NCI-H2107 treated with DMSO at 0.1 percent for 48 hours (cell line): ENCODE results near the gene CATSPERD.
"Not testable (repeated sequence)": the region's sequence is repeated elsewhere in the genome, so short reads cannot be mapped to it uniquely, and the experiment has no call there.

Experiments
- DNase-seq: peaks from one replicate; lab custom pipeline; 2025; ENCODE audit not compliant: unreplicated experiment; lab: John Stamatoyannopoulos, UW

Gene CATSPERD

DNA sequence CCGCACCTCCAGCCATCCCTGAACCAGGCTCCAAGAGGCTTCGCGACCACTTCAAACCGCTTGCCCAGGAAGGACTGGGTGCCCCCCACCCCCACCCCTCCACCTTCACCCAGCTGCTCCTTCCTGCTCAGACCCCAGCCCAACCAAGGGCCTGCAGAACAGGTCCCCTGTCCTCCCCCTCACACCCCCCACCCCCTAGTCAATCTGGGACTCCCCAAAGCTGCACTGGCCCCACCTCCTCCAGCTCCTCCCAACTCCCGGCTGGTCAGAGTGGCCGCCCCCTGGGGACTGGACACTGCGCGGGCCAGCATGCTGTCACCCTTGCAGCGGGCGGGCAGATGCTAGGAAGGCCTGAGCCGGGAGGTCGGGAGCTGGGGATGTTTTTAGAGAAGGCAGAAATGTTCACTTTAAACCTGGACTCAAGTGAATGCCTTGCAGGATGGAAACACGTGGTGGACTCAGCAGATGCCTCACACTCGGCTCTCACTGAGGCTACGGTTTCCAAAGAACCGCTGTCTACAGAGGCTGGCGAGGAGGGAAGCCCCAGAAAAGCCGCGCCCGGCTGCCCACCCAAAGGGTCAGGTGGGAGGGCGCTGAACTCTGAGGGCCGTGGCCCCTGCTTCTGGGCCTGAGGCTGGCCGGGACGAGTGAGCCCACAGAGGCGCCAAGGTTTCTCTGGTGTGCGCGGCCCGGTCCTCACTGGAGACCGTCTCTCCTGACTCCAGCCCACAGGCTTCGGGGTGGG is 22.4 kb upstream of the CATSPERD start:
- no peak for DNase-seq

DNA sequence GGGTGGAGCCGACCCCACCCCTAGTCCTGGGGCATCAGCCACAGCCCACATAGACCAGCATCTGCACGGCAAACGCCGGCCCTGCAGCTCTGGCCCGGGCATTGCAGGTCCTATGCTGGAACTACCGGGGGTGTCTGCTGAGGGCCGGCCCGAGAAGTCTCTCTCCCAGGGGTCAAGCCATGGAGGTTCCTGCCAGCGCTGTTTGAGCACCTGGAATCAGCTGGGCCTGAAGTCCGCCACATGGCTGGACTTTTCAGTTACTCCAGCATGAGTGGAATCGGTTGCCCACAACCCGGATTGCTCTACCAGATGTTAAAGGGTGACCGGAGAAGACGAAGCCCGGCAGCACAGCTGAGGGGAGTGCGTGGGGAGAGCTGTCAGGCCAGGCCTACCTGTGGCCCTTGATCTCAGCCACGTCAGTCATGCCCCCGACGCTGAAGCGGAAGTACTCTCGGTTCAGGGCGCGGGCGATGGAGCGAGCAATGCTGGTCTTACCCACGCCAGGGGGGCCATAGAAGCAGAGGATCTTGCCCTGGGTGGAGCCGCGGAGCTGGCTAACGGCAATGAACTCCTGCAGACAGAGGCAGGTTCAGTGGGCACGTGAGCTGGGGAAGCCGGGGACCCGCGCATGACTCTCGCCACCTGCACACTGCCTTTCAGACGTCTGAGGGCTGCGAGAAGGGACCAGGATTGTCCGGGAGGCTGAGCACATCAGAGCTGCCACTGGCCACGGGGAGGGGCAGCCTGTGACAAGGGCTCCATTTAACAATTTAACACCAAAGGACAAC is 21.6 kb upstream of the CATSPERD start:
- no peak for DNase-seq

DNA sequence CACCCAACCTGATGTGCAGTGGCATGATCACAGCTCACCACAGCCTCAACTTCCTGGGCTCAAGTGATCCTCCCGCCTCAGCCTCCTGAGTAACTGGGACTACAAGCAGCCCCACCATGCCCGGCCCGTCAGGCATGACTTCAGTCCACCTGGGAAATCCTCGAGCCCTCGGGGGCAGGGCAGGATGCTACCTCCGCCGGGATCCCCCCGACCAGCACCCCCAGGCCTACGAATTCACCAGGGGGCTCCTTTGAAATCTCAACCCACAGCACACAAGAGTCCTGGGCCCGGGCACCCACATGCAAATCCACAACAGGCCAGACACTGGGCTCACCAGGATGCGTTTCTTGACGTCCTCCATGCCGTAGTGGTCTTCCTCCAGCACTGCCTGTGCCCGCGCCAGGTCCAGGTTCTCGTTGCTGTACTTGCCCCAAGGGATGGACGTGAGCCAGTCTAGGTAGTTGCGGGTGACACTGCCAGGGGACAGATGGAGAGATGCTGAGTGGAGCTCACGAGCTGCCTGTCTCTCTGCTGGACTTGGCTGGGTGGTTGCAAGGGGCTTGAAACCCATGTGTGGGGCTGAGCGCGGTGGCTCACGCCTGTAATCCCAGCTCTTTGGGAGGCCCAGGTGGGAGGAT is 19.9 kb upstream of the CATSPERD start:
- DNase-seq: no peak

DNA sequence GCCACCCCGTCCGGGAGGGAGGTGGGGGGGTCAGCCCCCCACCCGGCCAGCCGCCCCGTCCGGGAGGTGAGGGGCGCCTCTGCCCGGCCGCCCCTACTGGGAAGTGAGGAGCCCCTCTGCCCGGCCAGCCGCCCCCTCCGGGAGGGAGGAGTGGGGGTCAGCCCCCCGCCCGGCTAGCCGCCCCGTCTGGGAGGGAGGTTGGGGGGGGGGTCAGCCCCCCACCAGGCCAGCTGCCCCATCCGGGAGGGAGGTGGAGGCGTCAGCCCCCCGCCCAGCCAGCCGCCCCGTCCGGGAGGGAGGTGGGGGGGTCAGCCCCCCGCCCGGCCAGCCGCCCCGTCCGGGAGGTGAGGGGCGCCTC is 18.4 kb upstream of the CATSPERD start:
- DNase-seq: not testable (repeated sequence)

DNA sequence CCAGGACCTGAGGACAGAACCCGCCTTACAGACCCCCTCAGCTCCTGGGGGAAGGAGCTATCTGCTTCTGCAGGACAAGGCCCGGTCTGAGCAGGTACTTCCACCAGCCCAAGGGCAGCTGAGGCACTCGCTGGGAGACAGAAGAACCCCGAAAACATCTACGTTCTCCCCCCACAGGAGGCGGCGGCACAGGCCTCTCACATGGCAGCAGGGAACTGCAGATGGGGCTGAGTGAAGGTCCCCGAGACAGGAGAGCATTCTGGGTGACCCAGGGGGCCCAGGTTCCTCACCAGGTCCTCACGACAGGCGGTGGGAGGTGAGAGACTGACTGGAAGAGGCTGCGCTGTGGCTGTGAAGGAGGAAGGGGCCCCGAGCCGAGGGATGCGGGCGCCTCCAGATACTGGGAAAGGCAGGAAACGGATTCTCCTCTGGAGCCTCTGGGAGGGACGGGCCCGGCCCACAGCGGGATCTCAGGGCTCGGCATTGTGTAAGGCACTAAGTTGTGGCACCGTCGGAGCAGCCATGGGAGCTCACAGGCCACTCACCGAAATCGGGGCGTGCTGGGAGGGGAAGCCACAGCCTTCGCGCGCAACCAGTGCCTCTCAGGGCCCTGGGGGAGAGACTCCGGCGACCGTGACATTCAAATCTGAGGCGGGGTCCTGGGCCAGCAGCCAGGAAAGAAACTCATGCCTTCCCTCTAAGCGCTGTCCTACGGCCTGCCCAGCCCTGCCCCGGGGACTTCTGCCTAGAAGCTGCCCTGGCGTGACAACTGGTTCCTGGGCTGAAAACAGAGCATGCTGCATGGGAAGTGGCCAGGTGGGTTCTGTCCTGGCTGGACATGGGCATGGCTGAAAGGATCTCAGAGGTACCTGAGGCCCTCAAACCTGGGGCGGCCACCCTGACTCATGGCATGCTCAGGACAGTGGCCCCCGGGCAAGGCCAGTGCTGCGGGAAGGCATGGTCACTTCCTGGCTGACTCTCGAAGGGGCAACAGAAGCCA is 16.3 kb upstream of the CATSPERD start:
- DNase-seq: no peak

DNA sequence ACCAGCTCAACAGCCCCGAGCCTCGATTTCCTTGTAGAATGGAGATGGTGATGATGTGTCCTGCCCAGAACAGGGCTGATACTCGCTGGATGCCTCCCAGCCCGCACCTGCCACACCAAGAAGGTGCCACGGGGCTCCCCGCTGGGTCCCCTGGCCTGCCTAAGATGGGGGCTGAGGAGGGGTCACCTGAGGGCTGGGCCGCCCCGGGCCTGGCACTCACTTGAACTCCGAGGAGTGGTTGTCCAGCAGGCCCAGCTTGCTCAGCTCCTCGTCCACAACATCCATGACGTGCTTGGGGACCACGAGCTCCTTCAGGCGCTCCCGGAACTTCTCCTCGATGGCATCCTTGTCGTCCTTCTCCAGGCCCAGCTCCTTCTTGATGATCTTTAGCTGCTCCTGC is 14.9 kb upstream of the CATSPERD start:
- no peak for DNase-seq

DNA sequence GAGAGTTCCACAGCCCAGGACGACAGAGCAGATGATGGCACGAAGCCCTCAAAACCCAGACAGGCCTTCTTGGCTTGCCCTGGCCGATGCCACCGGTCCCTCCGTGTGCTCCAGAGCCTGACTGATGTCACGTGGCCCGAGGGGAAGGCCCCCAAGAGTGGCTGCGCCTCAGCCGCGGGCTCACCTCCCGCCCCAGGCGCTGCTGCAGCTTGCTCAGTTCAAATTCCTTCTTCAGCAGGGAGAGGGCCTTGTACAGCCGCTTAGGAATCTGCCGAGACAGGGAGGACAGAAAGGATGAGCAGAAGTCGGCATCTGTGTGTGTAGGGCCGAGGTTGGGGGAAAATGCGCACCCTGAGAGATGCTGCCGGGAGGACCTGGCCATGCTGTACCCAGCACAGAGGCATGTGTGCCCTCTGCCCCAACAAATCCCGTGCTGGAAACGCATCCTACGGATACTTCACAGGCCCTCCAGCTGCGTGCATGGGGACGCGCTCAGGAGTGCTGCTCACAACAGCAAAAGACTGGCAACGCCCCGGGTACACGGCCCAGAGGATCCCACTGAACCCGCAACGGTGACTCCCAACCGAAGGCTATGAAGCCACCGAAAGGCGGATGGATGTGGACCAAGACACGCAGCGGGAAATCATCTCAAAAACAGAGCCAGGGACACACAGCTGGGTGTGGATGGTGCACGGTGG is 13.4 kb upstream of the CATSPERD start:
- DNase-seq: no peak

DNA sequence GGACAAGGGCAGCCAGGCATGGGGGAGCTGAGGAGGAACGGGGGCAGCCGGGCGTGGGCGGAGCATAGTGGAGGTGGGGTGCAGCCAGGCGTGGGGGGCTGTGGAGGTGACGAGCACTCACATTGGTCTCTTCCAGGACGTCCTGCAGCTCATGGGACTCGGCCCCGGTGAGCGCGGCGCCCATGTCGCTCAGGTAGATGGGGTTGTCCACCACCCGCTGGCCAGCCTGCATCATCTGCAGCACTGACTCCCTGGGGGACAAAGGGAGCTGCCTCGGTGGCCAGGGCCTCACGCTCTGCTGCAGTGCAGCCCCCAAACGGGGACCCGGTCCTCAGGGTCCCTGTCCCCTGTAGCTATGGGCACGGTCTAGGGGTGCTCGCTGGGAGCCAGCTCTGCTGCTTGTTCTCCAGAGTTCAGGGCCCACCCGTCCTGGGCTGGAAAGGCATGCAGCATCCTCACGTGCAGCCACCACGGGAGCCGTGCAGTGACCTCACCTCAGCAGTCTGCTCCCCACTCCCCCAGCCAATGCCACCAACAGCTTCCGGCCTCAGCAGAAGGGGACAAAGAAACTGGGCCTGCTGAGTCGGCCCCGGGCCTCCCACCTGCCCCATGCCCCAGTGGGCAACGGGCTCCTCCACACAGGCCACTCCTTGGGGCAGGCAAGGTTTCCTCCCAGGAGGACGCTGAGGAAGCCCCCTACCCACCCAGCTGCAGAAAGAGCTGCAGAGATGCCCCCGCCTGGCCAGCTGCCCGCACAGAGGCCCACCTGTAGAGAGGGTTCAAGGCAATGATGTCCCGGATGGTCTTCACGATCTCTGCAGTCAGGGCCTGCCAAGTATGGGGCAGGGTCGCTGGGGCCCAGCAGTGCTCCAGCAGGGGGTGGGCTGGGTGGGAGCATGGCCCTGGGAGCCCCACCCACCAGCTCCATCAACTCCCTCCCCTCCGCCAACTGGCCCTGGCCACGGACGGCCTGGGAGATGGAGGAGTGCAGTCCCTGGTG is 12.6 kb upstream of the CATSPERD start:
- DNase-seq: no peak

DNA sequence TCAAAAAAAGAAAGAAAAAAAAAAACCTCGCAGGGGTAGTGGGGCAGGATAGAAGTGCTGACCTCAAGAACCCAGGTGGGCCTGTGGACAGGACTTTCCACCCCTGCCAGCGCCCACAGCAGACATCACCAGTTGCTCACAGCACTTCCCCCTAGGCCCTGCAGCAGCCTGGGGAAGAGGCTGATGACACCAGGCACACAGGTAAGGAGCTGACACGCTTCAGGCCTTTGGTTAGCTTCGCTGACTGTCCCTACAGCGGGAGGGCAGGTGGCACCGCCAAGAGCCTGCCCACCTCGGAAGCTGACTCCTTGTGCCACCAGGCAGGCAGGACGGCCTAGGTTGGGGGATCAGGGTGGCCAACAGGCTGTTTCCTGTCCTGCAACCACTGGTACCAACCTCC is 9.4 kb upstream of the CATSPERD start:
- DNase-seq: no peak

DNA sequence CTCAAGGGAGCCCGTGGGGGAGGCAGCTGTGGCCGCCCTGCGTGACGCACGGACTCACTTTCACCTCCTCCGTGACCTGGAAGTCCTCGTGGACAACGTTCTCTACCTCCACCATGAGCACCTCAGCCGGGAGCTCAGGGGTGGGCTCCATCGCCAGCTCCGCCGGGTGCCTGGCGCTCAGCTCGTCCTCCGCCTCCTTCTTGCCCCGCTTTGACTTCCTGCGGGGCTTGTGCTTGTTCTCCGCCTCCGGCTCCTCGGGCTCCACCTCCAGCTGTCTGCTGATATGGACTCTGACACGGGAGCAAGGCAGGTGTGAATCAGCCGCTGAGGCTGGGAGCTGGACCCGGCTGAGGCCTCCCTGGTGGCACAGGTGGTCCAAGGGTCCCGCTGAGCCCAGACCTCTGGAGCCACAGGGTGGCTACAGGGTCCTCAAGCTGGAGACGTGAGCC is 8.7 kb upstream of the CATSPERD start:
- DNase-seq: no peak

DNA sequence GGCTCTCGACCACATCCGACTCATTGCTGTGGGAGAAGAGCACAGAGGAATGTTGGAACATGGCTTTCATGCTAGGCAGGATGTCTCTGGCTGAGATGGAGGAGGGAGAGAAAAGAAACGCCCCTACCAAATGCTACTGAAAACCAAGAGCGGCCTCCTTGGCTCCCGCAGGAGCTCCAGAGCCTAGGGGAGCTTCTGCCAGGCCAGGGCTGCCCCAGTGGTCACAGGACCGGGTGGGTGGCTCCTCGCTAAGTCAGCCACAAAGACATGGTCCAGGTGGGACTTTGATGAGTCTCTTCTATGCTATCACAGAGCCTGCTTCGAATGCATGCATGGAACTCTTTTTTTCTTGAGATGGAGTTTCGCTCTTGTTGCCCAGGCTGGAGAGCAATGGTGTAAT is 7.2 kb upstream of the CATSPERD start:
- no peak for DNase-seq

DNA sequence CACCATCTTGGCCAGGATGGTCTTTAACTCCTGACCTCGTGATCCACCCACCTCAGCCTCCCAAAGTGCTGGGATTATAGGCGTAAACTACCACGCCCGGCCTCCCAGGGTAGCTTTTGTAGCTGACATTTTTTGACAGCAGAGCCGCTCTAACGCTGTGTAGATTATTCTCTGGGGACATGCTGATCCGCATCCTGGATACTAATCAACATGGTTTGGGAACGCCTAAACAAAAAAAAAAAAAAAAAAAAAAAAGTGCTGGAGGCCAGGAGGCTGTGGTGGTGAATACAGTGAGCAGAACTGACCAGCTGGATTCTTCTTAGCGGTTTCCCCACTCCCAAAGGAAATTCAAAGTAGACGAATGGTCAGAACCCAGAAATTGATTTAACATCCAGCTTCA is 5.6 kb upstream of the CATSPERD start:
- no peak for DNase-seq

DNA sequence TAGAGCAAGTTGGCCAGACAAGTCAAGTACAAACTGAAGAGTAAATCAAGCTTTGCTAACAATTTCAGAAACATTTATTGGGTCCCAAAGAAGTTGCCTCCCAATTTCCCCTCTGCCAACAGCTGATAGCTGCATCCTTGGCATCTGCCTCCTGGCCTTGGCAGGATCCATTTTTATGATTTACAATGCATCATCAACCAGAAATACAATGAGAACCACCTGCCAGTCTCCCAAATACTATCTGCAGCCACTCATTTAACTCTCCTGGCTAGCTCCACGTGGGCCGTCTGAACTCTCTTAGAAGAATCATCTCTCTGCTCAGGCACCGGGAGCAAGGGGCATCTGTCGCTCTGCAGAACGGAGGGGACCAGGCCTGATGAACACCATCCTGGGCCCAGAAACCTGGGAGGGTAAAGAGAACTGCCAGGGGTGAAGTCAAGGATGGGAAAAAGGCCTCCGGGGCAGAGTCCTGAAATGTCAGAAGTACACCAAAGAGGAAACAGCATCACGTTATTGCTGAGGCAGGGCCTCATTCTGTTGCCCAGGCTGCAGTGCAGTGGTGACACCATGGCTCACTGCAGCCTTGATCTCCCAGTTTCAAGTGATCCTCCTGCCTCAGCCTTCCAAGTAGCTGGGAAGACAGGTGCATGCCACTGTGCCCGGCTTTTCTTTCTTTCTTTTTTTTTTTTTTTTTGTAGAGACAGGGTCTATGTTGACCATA is 3.1 kb upstream of the CATSPERD start:
- DNase-seq: no peak

DNA sequence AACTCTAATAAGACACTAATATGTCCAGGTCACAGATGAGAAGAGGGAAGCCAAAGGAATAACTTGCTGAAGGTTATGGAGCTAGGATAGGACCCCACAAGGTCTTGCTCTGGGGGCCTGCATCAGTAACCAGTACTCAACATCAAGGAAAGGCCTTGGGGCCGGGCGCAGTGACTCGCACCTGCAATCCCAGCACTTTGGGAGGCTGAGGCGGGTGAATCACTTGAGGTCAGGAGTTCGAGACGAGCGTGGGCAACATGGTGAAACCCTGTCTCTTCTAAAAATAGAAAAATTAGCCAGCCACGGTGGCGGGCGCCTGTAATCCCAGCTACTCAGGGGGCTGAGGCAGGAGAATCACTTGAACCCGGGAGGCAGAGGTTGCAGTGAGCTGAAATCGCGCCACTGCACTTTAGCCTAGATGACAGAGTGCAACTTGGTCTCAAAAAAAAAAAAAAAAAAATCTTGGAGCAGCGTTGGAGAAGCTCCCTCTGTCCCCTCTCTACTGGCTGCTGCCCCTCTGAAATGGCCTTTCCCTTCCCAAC is 2.3 kb upstream of the CATSPERD start:
- no peak for DNase-seq

DNA sequence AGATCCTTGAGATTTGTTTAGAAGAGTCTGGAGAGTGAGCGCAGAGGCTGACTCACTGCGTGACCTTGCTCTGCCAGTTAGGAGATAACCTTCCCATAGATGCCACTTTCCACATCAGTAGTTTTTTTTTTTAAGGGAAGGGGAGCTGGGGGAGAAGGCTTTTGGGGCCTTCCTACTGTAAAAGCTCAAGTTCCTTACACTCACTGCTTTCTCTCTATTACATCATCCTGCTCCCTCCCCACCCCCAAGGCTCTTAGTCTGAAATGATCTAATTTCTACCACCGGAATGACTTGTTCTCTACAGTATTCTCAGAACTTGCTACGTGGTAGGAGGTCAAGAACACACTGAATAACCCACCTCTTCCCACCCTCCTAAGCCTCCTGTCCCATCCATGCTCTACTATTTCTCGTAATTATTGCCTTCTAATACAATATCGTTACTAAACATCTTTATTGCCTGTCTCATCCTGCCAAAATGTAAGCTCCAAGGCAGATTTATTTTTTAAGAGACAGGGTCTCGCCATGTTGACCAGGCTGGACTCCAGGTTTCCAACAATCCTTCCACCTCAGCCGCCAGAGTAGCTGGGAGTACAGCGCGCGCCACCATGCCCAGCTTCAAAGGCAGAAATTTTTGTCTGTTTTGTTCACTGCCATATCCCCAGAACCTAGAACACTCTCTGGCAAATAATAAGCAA is 1.7 kb upstream of the CATSPERD start:
- peak; percentile 10 for DNase-seq

DNA sequence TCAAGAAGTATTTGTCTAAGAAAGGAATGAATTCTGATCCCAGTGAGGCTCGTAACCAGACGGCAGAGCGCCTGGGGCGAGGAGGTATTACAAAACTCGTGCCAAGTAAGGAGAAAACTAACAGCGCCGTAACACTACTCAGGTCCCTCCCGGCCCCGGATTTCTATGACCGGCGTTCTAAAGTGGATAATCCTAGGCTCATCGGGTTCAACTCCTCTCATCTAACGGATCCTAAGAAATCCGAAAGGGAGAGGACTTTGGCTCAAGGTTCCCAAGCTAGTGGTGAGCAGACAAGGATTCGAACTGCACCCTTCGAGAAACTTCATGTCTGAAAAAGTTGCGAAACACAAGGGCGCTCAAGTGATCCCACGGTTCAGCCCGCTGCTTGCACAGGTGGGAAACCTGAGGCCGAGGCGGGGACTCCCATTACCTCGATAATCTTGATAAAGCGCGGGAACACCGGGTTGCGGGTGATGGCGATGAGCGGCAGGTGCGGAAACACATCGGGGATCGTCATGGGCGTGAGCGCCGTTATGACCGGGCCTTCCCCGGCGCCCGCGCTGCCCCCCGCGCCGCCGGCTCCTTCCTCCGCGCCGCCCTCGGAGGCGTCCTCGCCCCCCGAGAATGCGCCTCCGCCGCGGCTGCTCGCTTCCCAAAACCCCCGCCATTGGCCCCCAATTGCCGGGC is 1.0 kb upstream of the CATSPERD start:
- DNase-seq: no peak

DNA sequence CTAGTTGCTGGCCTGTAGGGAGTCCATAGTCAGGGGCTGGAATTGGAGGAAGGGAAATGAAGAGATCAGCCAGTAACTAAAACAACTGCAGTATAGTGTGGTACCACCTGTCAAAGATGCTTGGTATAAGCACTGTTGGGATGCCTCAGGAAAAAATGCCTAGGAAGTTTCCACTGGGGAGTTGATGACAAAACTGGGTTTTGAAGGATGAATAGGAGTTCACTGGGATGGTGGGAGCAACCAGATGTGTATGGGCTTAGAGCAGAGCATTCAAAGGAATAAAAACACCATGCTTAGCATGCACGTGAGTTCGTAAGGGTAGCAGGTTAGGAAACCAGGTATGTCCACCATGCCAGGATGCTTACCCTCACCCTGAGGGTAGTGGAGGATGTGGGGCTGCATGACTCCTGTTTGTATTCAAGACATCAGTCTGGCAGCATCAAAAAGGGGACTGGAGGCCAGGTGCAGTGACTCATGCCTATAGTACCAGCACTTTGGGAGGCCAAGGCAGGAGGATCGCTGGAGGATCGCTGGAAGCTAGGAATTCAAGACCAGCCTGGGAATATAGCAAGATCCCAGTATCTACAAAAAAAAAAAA is 7.1 kb downstream of the CATSPERD start:
- DNase-seq: no peak
